ENCODE measurements around the gene XRCC4. TPM values are rescaled to one million over a fixed set of nuclear protein-coding genes. Genes with fewer than 3 reads are reported as not detected.
A peak's percentile ranks its signal among the peaks of the same experiment; 100 is the strongest.

Gene XRCC4
- total RNA-seq, 1 donor from 2014 or later: 15.5 TPM

GRCh38 chr5:83299353-83299752, 222.0 kb downstream of the XRCC4 start:
- Mint-ChIP-seq H3K27me3 (ENCODE audit: low read depth, unreplicated experiment) (no peaks in the 10 kb centered on the region), H3K4me1 (ENCODE audit: low read depth, unreplicated experiment) (no peaks in the 10 kb centered on the region), H3K4me3 (ENCODE audit: unreplicated experiment) (no peak overlapping the region), H3K9me3 (ENCODE audit: unreplicated experiment) (peaks cover 9% of the 10 kb centered on the region), H3K36me3 (ENCODE audit: low read depth, unreplicated experiment) (no peaks in the 10 kb centered on the region), H3K27ac (ENCODE audit: unreplicated experiment) (no peak overlapping the region)
- H3K27ac ChIP-seq (ENCODE audit: low read depth, low read length): no peak overlapping the region
- H3K9ac ChIP-seq (ENCODE audit: low read length): no peak overlapping the region
- DNase-seq (ENCODE audit: low read depth) (no peak), FAIRE-seq (no peak)
- no peak for TF ChIP-seq EZH2 (IDR thresholded peaks at IDR 0.05; ENCODE audit: insufficient read depth, low read length)
- TF ChIP-seq CTCF (IDR thresholded peaks at IDR 0.05; ENCODE audit: insufficient read depth, low read depth, low read length): no peak
- H3K79me2 ChIP-seq (ENCODE audit: insufficient read depth, low read length): no peaks in the 10 kb centered on the region
- H3K9me3 ChIP-seq (ENCODE audit: insufficient read depth, low read depth, low read length): no peaks in the 10 kb centered on the region
- no peak overlapping the region for H3K4me2 ChIP-seq (ENCODE audit: low read length)
- H3K27me3 ChIP-seq (ENCODE audit: insufficient read depth, low read length): no peaks in the 10 kb centered on the region
- no peaks in the 10 kb centered on the region for H3K36me3 ChIP-seq (ENCODE audit: insufficient read depth, low read length)
- H2AFZ ChIP-seq (ENCODE audit: low read depth, low read length): no peak overlapping the region
- H3K4me1 ChIP-seq (ENCODE audit: insufficient read depth, low read length): no peaks in the 10 kb centered on the region
- H4K20me1 ChIP-seq (ENCODE audit: insufficient read depth, low read length): no peaks in the 10 kb centered on the region
- H3K4me3 ChIP-seq (ENCODE audit: insufficient read depth, low read depth, low read length): no peak overlapping the region

DNA sequence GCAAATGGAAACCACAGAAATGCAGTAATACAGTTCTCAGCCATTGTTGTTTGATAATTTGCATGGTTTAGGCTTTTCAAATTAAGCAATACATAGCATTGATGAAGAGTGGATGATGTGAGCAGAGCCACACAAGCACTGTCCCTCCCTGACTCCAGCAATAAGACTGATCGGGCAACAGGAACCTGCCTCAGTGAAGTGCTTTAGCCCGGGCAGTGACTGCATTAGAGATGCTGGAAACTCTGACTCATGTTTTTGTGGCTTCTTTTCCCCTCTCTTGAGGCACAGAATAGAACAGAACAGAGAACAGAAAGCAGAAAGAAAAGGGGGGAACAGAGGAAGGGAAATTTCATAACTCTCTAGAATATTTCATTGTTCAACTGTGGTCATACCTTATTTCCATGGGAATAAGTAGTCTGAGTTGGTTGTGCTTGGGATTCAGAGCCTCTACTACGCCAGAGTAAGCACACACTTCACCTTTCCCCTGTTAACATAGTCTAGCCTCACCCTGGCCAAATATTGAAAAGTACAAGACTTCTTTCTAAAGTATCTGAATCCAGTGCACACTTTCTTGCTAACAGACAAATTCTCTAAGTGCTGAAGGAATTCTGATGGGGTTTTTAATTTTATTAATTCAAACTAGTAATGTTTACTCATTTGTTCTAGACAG, 229.4 kb downstream of the XRCC4 start:
- peak; percentile 75 for FAIRE-seq
- H3K27ac ChIP-seq (ENCODE audit: low read depth, low read length): peak overlapping the region; percentile 21
- DNase-seq (ENCODE audit: low read depth): peak; percentile 96
- H3K27me3 Mint-ChIP-seq (ENCODE audit: low read depth, unreplicated experiment): no peaks in the 10 kb centered on the region
- peak overlapping the region; percentile 34 for H3K4me2 ChIP-seq (ENCODE audit: low read length)
- no peaks in the 10 kb centered on the region for H3K9me3 Mint-ChIP-seq (ENCODE audit: unreplicated experiment)
- no peaks in the 10 kb centered on the region for H3K36me3 ChIP-seq (ENCODE audit: insufficient read depth, low read length)
- H3K4me1 Mint-ChIP-seq (ENCODE audit: low read depth, unreplicated experiment): peaks cover 14% of the 10 kb centered on the region
- peak overlapping the region; percentile 59 for H3K27ac Mint-ChIP-seq (ENCODE audit: unreplicated experiment)
- H3K4me3 ChIP-seq (ENCODE audit: insufficient read depth, low read depth, low read length): no peak overlapping the region
- H3K79me2 ChIP-seq (ENCODE audit: insufficient read depth, low read length): no peaks in the 10 kb centered on the region
- no peaks in the 10 kb centered on the region for H3K9me3 ChIP-seq (ENCODE audit: insufficient read depth, low read depth, low read length)
- no peak for TF ChIP-seq EZH2 (IDR thresholded peaks at IDR 0.05; ENCODE audit: insufficient read depth, low read length)
- no peak for TF ChIP-seq CTCF (IDR thresholded peaks at IDR 0.05; ENCODE audit: insufficient read depth, low read depth, low read length)
- H3K36me3 Mint-ChIP-seq (ENCODE audit: low read depth, unreplicated experiment): no peaks in the 10 kb centered on the region
- H3K4me1 ChIP-seq (ENCODE audit: insufficient read depth, low read length): no peaks in the 10 kb centered on the region
- no peaks in the 10 kb centered on the region for H3K27me3 ChIP-seq (ENCODE audit: insufficient read depth, low read length)
- no peaks in the 10 kb centered on the region for H4K20me1 ChIP-seq (ENCODE audit: insufficient read depth, low read length)
- no peak overlapping the region for H3K4me3 Mint-ChIP-seq (ENCODE audit: unreplicated experiment)
- no peak overlapping the region for H3K9ac ChIP-seq (ENCODE audit: low read length)
- H2AFZ ChIP-seq (ENCODE audit: low read depth, low read length): no peak overlapping the region

GRCh38 chr5:83312663-83313062, 235.3 kb downstream of the XRCC4 start:
- Histone ChIP-seq H3K27me3 (ENCODE audit: insufficient read depth, low read length) (no peaks in the 10 kb centered on the region), H3K27ac (ENCODE audit: low read depth, low read length) (no peak overlapping the region), H3K4me3 (ENCODE audit: insufficient read depth, low read depth, low read length) (no peak overlapping the region), H3K9me3 (ENCODE audit: insufficient read depth, low read depth, low read length) (no peaks in the 10 kb centered on the region), H3K79me2 (ENCODE audit: insufficient read depth, low read length) (no peaks in the 10 kb centered on the region), H3K9ac (ENCODE audit: low read length) (no peak overlapping the region), H3K4me1 (ENCODE audit: insufficient read depth, low read length) (no peaks in the 10 kb centered on the region), H4K20me1 (ENCODE audit: insufficient read depth, low read length) (no peaks in the 10 kb centered on the region), H2AFZ (ENCODE audit: low read depth, low read length) (no peak overlapping the region), H3K36me3 (ENCODE audit: insufficient read depth, low read length) (no peaks in the 10 kb centered on the region), H3K4me2 (ENCODE audit: low read length) (no peak overlapping the region)
- H3K36me3 Mint-ChIP-seq (ENCODE audit: low read depth, unreplicated experiment): peaks cover 10% of the 10 kb centered on the region
- FAIRE-seq (peak; percentile 20), DNase-seq (ENCODE audit: low read depth) (no peak)
- H3K4me3 Mint-ChIP-seq (ENCODE audit: unreplicated experiment): peak overlapping the region; percentile 6
- no peaks in the 10 kb centered on the region for H3K27me3 Mint-ChIP-seq (ENCODE audit: low read depth, unreplicated experiment)
- TF ChIP-seq EZH2 (IDR thresholded peaks at IDR 0.05; ENCODE audit: insufficient read depth, low read length): no peak
- no peak for TF ChIP-seq CTCF (IDR thresholded peaks at IDR 0.05; ENCODE audit: insufficient read depth, low read depth, low read length)
- H3K27ac Mint-ChIP-seq (ENCODE audit: unreplicated experiment): peak overlapping the region; percentile 43
- H3K4me1 Mint-ChIP-seq (ENCODE audit: low read depth, unreplicated experiment): peaks cover 15% of the 10 kb centered on the region
- peaks cover 8% of the 10 kb centered on the region for H3K9me3 Mint-ChIP-seq (ENCODE audit: unreplicated experiment)

All from astrocyte (in vitro differentiated cells and primary cell).